ENCODE results near the gene CTXND2. TPM values are rescaled to one million over a fixed set of nuclear protein-coding genes. Genes with fewer than 3 reads are reported as not detected.

CTXND2 gene
- total and polyA plus RNA-seq, 2 of the 8 experiments (the other 6 are each of a cell fraction or from before 2014, with no cell fraction given): not detected

GRCh38 chr1:150842964-150843363 lies 44.0 kb upstream of the CTXND2 start:
- Histone ChIP-seq H4K8ac (ENCODE audit: extremely low read depth, insufficient read depth, low read length) (no peak overlapping the region), H3K56ac (replicated peaks; ENCODE audit: insufficient read length, low read depth, low read length) (no peak overlapping the region), H2BK12ac (ENCODE audit: low read depth, low read length) (no peak overlapping the region), H2BK15ac (ENCODE audit: low read length) (no peak overlapping the region), H3K18ac (ENCODE audit: extremely low read depth, low read length) (no peak overlapping the region), H3K9me3 (ENCODE audit: insufficient read depth in 2 of 2, low read depth in 1 of 2, low read length in 1 of 2) (no peaks in the 10 kb centered on the region), H3K23me2 (ENCODE audit: low read depth, low read length) (no peaks in the 10 kb centered on the region), H2BK5ac (ENCODE audit: low read depth, low read length) (no peak overlapping the region), H3K14ac (ENCODE audit: insufficient read length) (no peak overlapping the region), H3K27me3 (replicated peaks in 1 of 4; ENCODE audit: control insufficient read depth in 3 of 4, extremely low read depth in 1 of 4, insufficient read depth in 3 of 4, low read length in 3 of 4) (no peaks in the 10 kb centered on the region), H2AFZ (ENCODE audit: low read length) (no peak overlapping the region), H2BK120ac (replicated peaks; ENCODE audit: low read depth, low read length) (no peak overlapping the region), H2BK20ac (ENCODE audit: low read length) (no peak overlapping the region), H3K79me1 (ENCODE audit: low read depth, low read length) (no peaks in the 10 kb centered on the region), H3K79me2 (ENCODE audit: control insufficient read depth in 1 of 2, insufficient read depth in 2 of 2, low read length in 2 of 2) (no peaks in the 10 kb centered on the region), H3K4ac (replicated peaks; ENCODE audit: insufficient read length, low read depth, low read length) (no peak overlapping the region), H4K91ac (replicated peaks; ENCODE audit: insufficient read length, low read length) (no peak overlapping the region), H3K36me3 (ENCODE audit: control insufficient read depth in 2 of 4, insufficient read depth in 4 of 4, low read length in 3 of 4) (peaks cover 0 to 3% (median 0%) of the 10 kb centered on the region in 4 experiments; a peak in 2 of 8 replicates), H3K4me1 (replicated peaks in 1 of 4; ENCODE audit: control insufficient read depth in 3 of 4, insufficient read depth in 4 of 4, low read length in 3 of 4) (no peaks in the 10 kb centered on the region), H3K23ac (ENCODE audit: insufficient read length) (no peak overlapping the region), H3K27ac (ENCODE audit: low read depth, low read length) (no peak overlapping the region), H4K5ac (ENCODE audit: insufficient read length, low read depth, low read length) (no peak overlapping the region), H3K4me2 (ENCODE audit: insufficient read depth in 1 of 2, low read depth in 2 of 2, low read length in 2 of 2) (no peak overlapping the region), H2AK5ac (ENCODE audit: low read depth, low read length) (no peak overlapping the region), H4K20me1 (replicated peaks in 1 of 2; ENCODE audit: control insufficient read depth in 1 of 2, insufficient read depth in 2 of 2, low read length in 2 of 2) (no peaks in the 10 kb centered on the region), H3K9ac (replicated peaks in 1 of 4; ENCODE audit: extremely low read depth in 1 of 4, low read depth in 3 of 4, low read length in 3 of 4) (no peak overlapping the region), H3K4me3 (ENCODE audit: extremely low read depth in 1 of 4, insufficient read depth in 2 of 4, low read depth in 3 of 4, low read length in 4 of 4) (no peak overlapping the region)
- 93% methylated on average over 2 of the region's 2 CpGs; no CpG with 5 or more reads in 1 of the 2 experiments for WGBS, 2 experiments (ENCODE audit: extremely low coverage in 1 of 2, insufficient coverage in 1 of 2, insufficient read length in 1 of 2, insufficient replicate concordance in 2 of 2, low coverage in 1 of 2, low lambda C conversion rate in 2 of 2, missing lambda C conversion rate in 1 of 2)
- ChIA-PET POLR2A (ENCODE audit: partially characterized antibody) (no interaction called here), CTCF (ENCODE audit: partially characterized antibody) (interaction anchor here (1.5 kb wide), 1 partner anchor 30 kb away, joined by 3 read pairs; no protein-coding TSS in a partner anchor)
- FAIRE-seq: no peak
- no peak for TF ChIP-seq EP300 (IDR thresholded peaks at IDR 0.05; ENCODE audit: borderline replicate concordance in 1 of 2, low read depth in 2 of 2, low read length in 2 of 2)
- no peak for TF ChIP-seq POU5F1 (IDR thresholded peaks at IDR 0.05; ENCODE audit: low read depth, low read length)
- TF ChIP-seq MAX (IDR thresholded peaks at IDR 0.05): no peak
- no peak for TF ChIP-seq GABPA (IDR thresholded peaks at IDR 0.05; ENCODE audit: borderline replicate concordance, insufficient read depth, low read length)
- TF ChIP-seq POLR2A (IDR thresholded peaks at IDR 0.05; ENCODE audit: control extremely low read depth in 1 of 2, low read depth in 2 of 2, low read length in 2 of 2): no peak
- TF ChIP-seq SAP30 (IDR thresholded peaks at IDR 0.05; ENCODE audit: insufficient read depth, insufficient replicate concordance, low read length): no peak
- no peak for TF ChIP-seq SUZ12 (IDR thresholded peaks at IDR 0.05; ENCODE audit: low read length)
- no peak for TF ChIP-seq SP4 (IDR thresholded peaks at IDR 0.05; ENCODE audit: low read length)
- no peak for DNase-seq (ENCODE audit: low read depth in 1 of 2, low spot score in 2 of 2)

All from H1 (cell line).